GM23338 (cell line): ENCODE results near the gene PPP1R12C.

Experiments
- EZH2 ChIP-seq: fragments of 200-600 bp; sonication (generic); IDR thresholded peaks from one replicate; pipeline ENCODE4 v1.8.0; 2017; ENCODE audit warnings: antibody characterized with exemption, mild to moderate bottlenecking, low read depth; ENCODE audit not compliant: unreplicated experiment
- EZH2phosphoT487 ChIP-seq: fragments of 200-600 bp; sonication (generic); IDR thresholded peaks from one replicate; pipeline ENCODE4 v1.8.1; 2018; ENCODE audit warnings: antibody characterized with exemption; ENCODE audit not compliant: unreplicated experiment
- JUNB ChIP-seq: IDR thresholded peaks from one replicate; pipeline ENCODE4 v1.6.1; 2016; ENCODE audit warnings: antibody characterized with exemption; ENCODE audit not compliant: unreplicated experiment
- POLR2AphosphoS5 ChIP-seq: IDR thresholded peaks from 2 replicates; pipeline ENCODE4 v1.6.1; 2016; ENCODE audit warnings: antibody characterized with exemption, low read depth
- TF ChIP-seq, protein P1 (sequence below), 2 experiments: fragments of 200-600 bp in 1 of 2; sonication (generic) in 1 of 2; conservative IDR thresholded peaks; 2 replicates each; pipeline versions ENCODE4 v1.5.1 to v1.6.1; 2016 to 2017; ENCODE audit warnings: antibody characterized with exemption in 2 of 2, low read depth in 2 of 2, mild to moderate bottlenecking in 2 of 2, moderate library complexity in 1 of 2
- TF ChIP-seq, protein P2 (sequence below): IDR thresholded peaks from one replicate; pipeline ENCODE4 v1.6.1; 2018; ENCODE audit warnings: antibody characterized with exemption; ENCODE audit not compliant: unreplicated experiment

DNA sequence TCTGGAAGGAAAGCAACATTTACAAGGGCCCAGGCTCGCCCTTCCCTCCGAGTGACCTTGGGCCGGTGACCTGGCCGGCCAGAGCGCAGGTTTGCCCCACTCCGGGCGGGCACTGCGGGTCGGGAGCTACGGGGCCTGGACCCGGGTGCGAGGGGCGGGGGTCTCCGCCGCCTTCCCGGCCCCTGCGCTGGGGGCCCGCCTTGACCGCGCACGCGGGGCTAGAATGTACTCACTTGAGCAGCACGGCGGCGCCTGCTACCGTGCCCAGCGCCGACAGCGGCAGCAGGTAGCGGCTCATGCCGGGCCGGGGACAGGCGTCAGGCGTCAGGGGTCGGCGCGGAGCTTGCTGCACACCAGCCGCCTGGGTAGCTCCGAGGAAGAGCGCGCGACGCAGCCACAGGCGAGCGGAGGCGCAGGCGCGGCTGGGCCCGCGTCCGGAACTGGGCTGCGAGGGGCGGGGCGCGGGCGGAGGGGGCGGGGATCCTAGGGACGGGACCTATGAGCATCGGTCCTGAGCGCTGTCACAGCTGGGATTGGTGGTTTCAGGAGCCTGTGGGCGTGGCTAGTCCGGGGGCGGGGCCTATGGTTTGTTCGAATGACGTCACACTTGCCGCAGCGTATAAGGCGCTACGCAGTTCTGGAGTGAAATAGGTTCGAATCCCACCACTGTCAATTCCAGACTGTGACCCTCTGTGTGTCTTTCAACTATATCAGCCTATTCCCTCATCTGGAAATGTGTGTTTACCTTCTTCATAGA lies 54.5 kb downstream of the PPP1R12C start, which contains the start of gene RDH13:
- TF ChIP-seq, protein P1, sequence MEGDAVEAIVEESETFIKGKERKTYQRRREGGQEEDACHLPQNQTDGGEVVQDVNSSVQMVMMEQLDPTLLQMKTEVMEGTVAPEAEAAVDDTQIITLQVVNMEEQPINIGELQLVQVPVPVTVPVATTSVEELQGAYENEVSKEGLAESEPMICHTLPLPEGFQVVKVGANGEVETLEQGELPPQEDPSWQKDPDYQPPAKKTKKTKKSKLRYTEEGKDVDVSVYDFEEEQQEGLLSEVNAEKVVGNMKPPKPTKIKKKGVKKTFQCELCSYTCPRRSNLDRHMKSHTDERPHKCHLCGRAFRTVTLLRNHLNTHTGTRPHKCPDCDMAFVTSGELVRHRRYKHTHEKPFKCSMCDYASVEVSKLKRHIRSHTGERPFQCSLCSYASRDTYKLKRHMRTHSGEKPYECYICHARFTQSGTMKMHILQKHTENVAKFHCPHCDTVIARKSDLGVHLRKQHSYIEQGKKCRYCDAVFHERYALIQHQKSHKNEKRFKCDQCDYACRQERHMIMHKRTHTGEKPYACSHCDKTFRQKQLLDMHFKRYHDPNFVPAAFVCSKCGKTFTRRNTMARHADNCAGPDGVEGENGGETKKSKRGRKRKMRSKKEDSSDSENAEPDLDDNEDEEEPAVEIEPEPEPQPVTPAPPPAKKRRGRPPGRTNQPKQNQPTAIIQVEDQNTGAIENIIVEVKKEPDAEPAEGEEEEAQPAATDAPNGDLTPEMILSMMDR (conservative IDR thresholded peaks at IDR 0.05; ENCODE audit: low read depth in 2 of 2) = no peak
- TF ChIP-seq EZH2 = no peak
- TF ChIP-seq JUNB = no peak
- peak; percentile 82 for TF ChIP-seq POLR2AphosphoS5
- no peak for TF ChIP-seq EZH2phosphoT487
- TF ChIP-seq, protein P2, sequence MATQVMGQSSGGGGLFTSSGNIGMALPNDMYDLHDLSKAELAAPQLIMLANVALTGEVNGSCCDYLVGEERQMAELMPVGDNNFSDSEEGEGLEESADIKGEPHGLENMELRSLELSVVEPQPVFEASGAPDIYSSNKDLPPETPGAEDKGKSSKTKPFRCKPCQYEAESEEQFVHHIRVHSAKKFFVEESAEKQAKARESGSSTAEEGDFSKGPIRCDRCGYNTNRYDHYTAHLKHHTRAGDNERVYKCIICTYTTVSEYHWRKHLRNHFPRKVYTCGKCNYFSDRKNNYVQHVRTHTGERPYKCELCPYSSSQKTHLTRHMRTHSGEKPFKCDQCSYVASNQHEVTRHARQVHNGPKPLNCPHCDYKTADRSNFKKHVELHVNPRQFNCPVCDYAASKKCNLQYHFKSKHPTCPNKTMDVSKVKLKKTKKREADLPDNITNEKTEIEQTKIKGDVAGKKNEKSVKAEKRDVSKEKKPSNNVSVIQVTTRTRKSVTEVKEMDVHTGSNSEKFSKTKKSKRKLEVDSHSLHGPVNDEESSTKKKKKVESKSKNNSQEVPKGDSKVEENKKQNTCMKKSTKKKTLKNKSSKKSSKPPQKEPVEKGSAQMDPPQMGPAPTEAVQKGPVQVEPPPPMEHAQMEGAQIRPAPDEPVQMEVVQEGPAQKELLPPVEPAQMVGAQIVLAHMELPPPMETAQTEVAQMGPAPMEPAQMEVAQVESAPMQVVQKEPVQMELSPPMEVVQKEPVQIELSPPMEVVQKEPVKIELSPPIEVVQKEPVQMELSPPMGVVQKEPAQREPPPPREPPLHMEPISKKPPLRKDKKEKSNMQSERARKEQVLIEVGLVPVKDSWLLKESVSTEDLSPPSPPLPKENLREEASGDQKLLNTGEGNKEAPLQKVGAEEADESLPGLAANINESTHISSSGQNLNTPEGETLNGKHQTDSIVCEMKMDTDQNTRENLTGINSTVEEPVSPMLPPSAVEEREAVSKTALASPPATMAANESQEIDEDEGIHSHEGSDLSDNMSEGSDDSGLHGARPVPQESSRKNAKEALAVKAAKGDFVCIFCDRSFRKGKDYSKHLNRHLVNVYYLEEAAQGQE = no peak
